A549 (cell line): Measurements from ENCODE around the gene PTPRD. TPM values are rescaled to one million over a fixed set of nuclear protein-coding genes. Genes with fewer than 3 reads are reported as not detected.

Source experiments
- ATAC-seq, 2 experiments: fragments of 200-7000 bp in 1 of 2; fragments of >200 bp in 1 of 2; cut with Nextera tagmentation in 1 of 2; cut with Tn5 transposase in 1 of 2; 3 replicates each; pipeline versions ENCODE4 v1.8.0 to v1.9.1; 2018 to 2020; ENCODE audit warnings: mild to moderate bottlenecking in 1 of 2, moderate library complexity in 1 of 2
- CTCF ChIA-PET: fragments of 300-600 bp; sonication (Branson Sonifier 250); formaldehyde crosslinking; extraction: SDS; loops from one replicate; lab custom pipeline; 2021; ENCODE audit warnings: antibody characterized with exemption, inconsistent platforms; lab: Yijun Ruan, JAX
- POLR2A ChIA-PET: fragments of 350-600 bp; formaldehyde crosslinking; extraction: SDS; loops from one replicate; lab custom pipeline; 2021; ENCODE audit warnings: antibody characterized with exemption, inconsistent platforms; lab: Yijun Ruan, JAX
- DNase-seq, 2 experiments: peaks; one replicate each; pipeline versions ENCODE4 v3.0.0 to v3.0.0-alpha.2; 2011 to 2016; ENCODE audit warnings: low read depth in 1 of 2, low spot score in 1 of 2
- FAIRE-seq: peaks from 2 replicates; lab custom pipeline; 2011; peaks lifted over from hg19 to GRCh38; lab: Jason Lieb, UNC
- H3K27ac ChIP-seq, 2 experiments: fragments of >200 bp; sonication (Bioruptor Twin); formaldehyde crosslinking; 3 replicates each; pipeline ENCODE4 v1.5.1; 2016 to 2017
- H3K4me1 ChIP-seq: fragments of >200 bp; sonication (Bioruptor Twin); formaldehyde crosslinking; 3 replicates; pipeline ENCODE4 v1.6.1; 2016
- H3K4me2 ChIP-seq: fragments of >200 bp; sonication (Bioruptor Twin); formaldehyde crosslinking; 3 replicates; pipeline ENCODE4 v1.6.1; 2016
- H3K4me3 ChIP-seq: fragments of >200 bp; sonication (Bioruptor Twin); formaldehyde crosslinking; 3 replicates; pipeline ENCODE4 v1.5.1; 2016
- H3K9me3 ChIP-seq: fragments of >200 bp; sonication (Bioruptor Twin); formaldehyde crosslinking; 3 replicates; pipeline ENCODE4 v1.6.1; 2016
- CEBPB ChIP-seq, 2 experiments: fragments of >200 bp in 1 of 2; sonication (Bioruptor Twin) in 1 of 2; formaldehyde crosslinking in 1 of 2; IDR thresholded peaks; 2 replicates each; pipeline ENCODE4 v1.6.1; 2012 to 2016
- CHD4 ChIP-seq: fragments of 200-600 bp; sonication (generic); IDR thresholded peaks from 2 replicates; pipeline ENCODE4 v1.6.1; 2016; ENCODE audit warnings: antibody characterized with exemption, mild to moderate bottlenecking, borderline replicate concordance
- EP300 ChIP-seq, 2 experiments: fragments of >200 bp; sonication (Bioruptor Twin); formaldehyde crosslinking; IDR thresholded peaks; 2 replicates in 1 of 2; 3 replicates in 1 of 2; pipeline ENCODE4 v1.6.1; 2016 to 2017
- ESRRA ChIP-seq: fragments of 150-350 bp; IDR thresholded peaks from 2 replicates; pipeline ENCODE4 v1.6.1; 2014; ENCODE audit warnings: mild to moderate bottlenecking, low read length, borderline replicate concordance
- FOSL2 ChIP-seq, 2 experiments: fragments of 450-650 bp in 1 of 2; fragments of >200 bp in 1 of 2; sonication (Bioruptor Twin) in 1 of 2; formaldehyde crosslinking; IDR thresholded peaks; 2 replicates each; pipeline versions ENCODE4 v1.5.0 to v1.6.1; 2016 to 2020; ENCODE audit warnings: mild to moderate bottlenecking in 1 of 2, moderate library complexity in 1 of 2
- FOXS1 ChIP-seq: fragments of 250-450 bp; sonication (Bioruptor Pico); IDR thresholded peaks from 2 replicates; pipeline ENCODE4 v1.5.0; 2020; ENCODE audit warnings: mild to moderate bottlenecking, moderate library complexity
- HDAC2 ChIP-seq: fragments of 200-600 bp; sonication (generic); IDR thresholded peaks from 2 replicates; pipeline ENCODE4 v1.6.1; 2016
- HOXA7 ChIP-seq: fragments of 250-450 bp; sonication (Bioruptor Pico); IDR thresholded peaks from 2 replicates; pipeline ENCODE4 v1.5.0; 2020; ENCODE audit warnings: mild to moderate bottlenecking, moderate library complexity
- HOXB5 ChIP-seq: fragments of 250-450 bp; sonication (Bioruptor Pico); IDR thresholded peaks from 2 replicates; pipeline ENCODE4 v1.5.0; 2020; ENCODE audit warnings: mild to moderate bottlenecking, moderate library complexity
- JUN ChIP-seq, 2 experiments: fragments of >200 bp; sonication (Bioruptor Twin); formaldehyde crosslinking; IDR thresholded peaks; 2 replicates in 1 of 2; 3 replicates in 1 of 2; pipeline ENCODE4 v1.6.1; 2016 to 2017
- JUNB ChIP-seq: fragments of >200 bp; sonication (Bioruptor Twin); formaldehyde crosslinking; IDR thresholded peaks from 2 replicates; pipeline ENCODE4 v1.6.1; 2016
- KDM5A ChIP-seq: fragments of 200-600 bp; sonication (generic); IDR thresholded peaks from 2 replicates; pipeline ENCODE4 v1.6.1; 2016; ENCODE audit warnings: antibody characterized with exemption, mild to moderate bottlenecking
- MAFK ChIP-seq: fragments of 450-650 bp; IDR thresholded peaks from 2 replicates; pipeline ENCODE4 v1.6.1; 2014; ENCODE audit not compliant: partially characterized antibody
- NFE2L2 ChIP-seq: fragments of 150-350 bp; conservative IDR thresholded peaks from 2 replicates; pipeline ENCODE4 v1.6.1; 2014; ENCODE audit warnings: low read length
- PHF8 ChIP-seq: fragments of 200-600 bp; sonication (generic); IDR thresholded peaks from 2 replicates; pipeline ENCODE4 v1.6.1; 2016; ENCODE audit warnings: low read depth, mild to moderate bottlenecking, antibody characterized with exemption, moderate library complexity, borderline replicate concordance
- POLR2A ChIP-seq: IDR thresholded peaks from 2 replicates; pipeline ENCODE4 v1.6.1; 2012; ENCODE audit warnings: mild to moderate bottlenecking, low read length
- RARB ChIP-seq: fragments of 250-450 bp; sonication (Bioruptor Pico); IDR thresholded peaks from 2 replicates; pipeline ENCODE4 v1.8.0; 2021; ENCODE audit warnings: mild to moderate bottlenecking, moderate library complexity
- RCOR1 ChIP-seq: fragments of 150-350 bp; IDR thresholded peaks from 2 replicates; pipeline ENCODE4 v1.6.1; 2014; ENCODE audit warnings: antibody characterized with exemption, low read length, low read depth
- RNF2 ChIP-seq: fragments of 200-600 bp; sonication (generic); IDR thresholded peaks from 2 replicates; pipeline ENCODE4 v1.6.1; 2016; ENCODE audit warnings: low read depth, mild to moderate bottlenecking, antibody characterized with exemption, moderate library complexity, borderline replicate concordance
- SMC3 ChIP-seq: fragments of >200 bp; sonication (Bioruptor Twin); formaldehyde crosslinking; IDR thresholded peaks from 3 replicates; pipeline ENCODE4 v1.6.1; 2018; ENCODE audit warnings: inconsistent platforms
- SREBF2 ChIP-seq: fragments of 450-650 bp; IDR thresholded peaks from 2 replicates; pipeline ENCODE4 v1.6.1; 2014; ENCODE audit warnings: mild to moderate bottlenecking, moderate library complexity
- ZC3H11A ChIP-seq: fragments of 450-650 bp; IDR thresholded peaks from 2 replicates; pipeline ENCODE4 v1.6.1; 2014; ENCODE audit warnings: antibody characterized with exemption, mild to moderate bottlenecking
- WGBS: methylation state at CpG from one replicate; pipeline ENCODE4 v1.1.6; 2017; ENCODE audit errors: missing lambda C conversion rate; 5-methylcytosine and 5-hydroxymethylcytosine counted together
- polyA plus RNA-seq, 4 experiments: library from polyadenylated mRNA; depleted of rRNA in 3 of 4; stranded (reverse); fragments of >200 nt; fragmentation: RNase III in 1 of 4; extraction: RNeasy Plus Mini Kit Qiagen cat#74134 plus additional on column Dnase treatment in 1 of 4; gene quantifications; 2 replicates in 3 of 4; 3 replicates in 1 of 4; pipeline ENCODE4 v1.2.3, GENCODE V29; 2011 to 2017
- TF ChIP-seq, protein P1 (sequence below): fragments of >200 bp; sonication (Bioruptor Twin); formaldehyde crosslinking; IDR thresholded peaks from 3 replicates; pipeline ENCODE4 v1.6.1; 2016
- TF ChIP-seq, protein P2 (sequence below): fragments of 150-350 bp; IDR thresholded peaks from 2 replicates; pipeline ENCODE4 v1.6.1; 2014; ENCODE audit warnings: low read depth, mild to moderate bottlenecking, low read length
- TF ChIP-seq, protein P3 (sequence below): fragments of 450-650 bp; IDR thresholded peaks from 2 replicates; pipeline ENCODE4 v1.6.1; 2014; ENCODE audit warnings: antibody characterized with exemption
- TF ChIP-seq, protein P4 (sequence below): fragments of >200 bp; sonication (Bioruptor Twin); formaldehyde crosslinking; IDR thresholded peaks from 2 replicates; pipeline ENCODE4 v1.6.1; 2016

PTPRD gene
- polyA plus RNA-seq, 2 of the 4 experiments (the other 2 are of a cell fraction), result 0.39 to 1.3 TPM

DNA sequence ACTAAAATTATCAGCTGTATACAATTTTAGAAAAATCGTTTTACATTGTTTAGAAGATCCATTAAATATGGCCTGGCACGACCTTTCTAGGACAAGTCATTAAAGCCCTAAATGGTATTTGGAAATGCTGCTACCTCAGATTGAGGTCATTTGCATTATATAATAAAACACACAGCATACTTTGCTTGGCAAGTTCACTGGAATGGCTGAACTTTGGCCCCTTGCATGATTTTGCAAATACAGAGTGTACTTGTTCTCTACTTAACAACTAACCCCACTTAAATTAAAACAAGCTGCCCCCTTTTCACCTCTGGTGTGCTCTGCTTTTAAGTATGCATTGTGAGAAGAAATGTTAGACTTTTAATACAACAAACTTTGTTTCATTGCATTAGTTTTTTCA lies 860.1 kb downstream of the PTPRD start:
- FAIRE-seq (no peak), DNase-seq (no peak), ATAC-seq (no peak)
- Histone ChIP-seq H3K9me3 (no peaks in the 10 kb centered on the region), H3K4me1 (no peaks in the 10 kb centered on the region), H3K4me3 (no peak overlapping the region), H3K27ac (no peak overlapping the region), H3K4me2 (no peak overlapping the region)
- no peak for TF ChIP-seq CEBPB (IDR thresholded peaks at IDR 0.05)
- TF ChIP-seq, protein P1, sequence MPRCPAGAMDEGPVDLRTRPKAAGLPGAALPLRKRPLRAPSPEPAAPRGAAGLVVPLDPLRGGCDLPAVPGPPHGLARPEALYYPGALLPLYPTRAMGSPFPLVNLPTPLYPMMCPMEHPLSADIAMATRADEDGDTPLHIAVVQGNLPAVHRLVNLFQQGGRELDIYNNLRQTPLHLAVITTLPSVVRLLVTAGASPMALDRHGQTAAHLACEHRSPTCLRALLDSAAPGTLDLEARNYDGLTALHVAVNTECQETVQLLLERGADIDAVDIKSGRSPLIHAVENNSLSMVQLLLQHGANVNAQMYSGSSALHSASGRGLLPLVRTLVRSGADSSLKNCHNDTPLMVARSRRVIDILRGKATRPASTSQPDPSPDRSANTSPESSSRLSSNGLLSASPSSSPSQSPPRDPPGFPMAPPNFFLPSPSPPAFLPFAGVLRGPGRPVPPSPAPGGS, result no peak
- TF ChIP-seq MAFK, result no peak
- no peak for TF ChIP-seq JUN (IDR thresholded peaks at IDR 0.05)
- no peak for TF ChIP-seq JUNB
- TF ChIP-seq POLR2A, result no peak
- TF ChIP-seq, protein P2, sequence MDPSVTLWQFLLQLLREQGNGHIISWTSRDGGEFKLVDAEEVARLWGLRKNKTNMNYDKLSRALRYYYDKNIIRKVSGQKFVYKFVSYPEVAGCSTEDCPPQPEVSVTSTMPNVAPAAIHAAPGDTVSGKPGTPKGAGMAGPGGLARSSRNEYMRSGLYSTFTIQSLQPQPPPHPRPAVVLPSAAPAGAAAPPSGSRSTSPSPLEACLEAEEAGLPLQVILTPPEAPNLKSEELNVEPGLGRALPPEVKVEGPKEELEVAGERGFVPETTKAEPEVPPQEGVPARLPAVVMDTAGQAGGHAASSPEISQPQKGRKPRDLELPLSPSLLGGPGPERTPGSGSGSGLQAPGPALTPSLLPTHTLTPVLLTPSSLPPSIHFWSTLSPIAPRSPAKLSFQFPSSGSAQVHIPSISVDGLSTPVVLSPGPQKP, result no peak
- no peak for TF ChIP-seq SMC3
- TF ChIP-seq, protein P3, sequence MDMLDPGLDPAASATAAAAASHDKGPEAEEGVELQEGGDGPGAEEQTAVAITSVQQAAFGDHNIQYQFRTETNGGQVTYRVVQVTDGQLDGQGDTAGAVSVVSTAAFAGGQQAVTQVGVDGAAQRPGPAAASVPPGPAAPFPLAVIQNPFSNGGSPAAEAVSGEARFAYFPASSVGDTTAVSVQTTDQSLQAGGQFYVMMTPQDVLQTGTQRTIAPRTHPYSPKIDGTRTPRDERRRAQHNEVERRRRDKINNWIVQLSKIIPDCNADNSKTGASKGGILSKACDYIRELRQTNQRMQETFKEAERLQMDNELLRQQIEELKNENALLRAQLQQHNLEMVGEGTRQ, result no peak
- no peak for TF ChIP-seq RNF2
- TF ChIP-seq HOXB5 (CRISPR knock-in tag), result no peak
- TF ChIP-seq ESRRA, result no peak
- no peak for TF ChIP-seq CHD4
- no peak for TF ChIP-seq EP300 (IDR thresholded peaks at IDR 0.05)
- no peak for TF ChIP-seq PHF8
- TF ChIP-seq FOXS1 (CRISPR knock-in tag), result no peak
- no peak for TF ChIP-seq RCOR1
- CTCF ChIA-PET, result no interaction called here
- WGBS, result 0% methylated on average over 2 of the region's 2 CpGs
- POLR2A ChIA-PET, result no interaction called here

DNA sequence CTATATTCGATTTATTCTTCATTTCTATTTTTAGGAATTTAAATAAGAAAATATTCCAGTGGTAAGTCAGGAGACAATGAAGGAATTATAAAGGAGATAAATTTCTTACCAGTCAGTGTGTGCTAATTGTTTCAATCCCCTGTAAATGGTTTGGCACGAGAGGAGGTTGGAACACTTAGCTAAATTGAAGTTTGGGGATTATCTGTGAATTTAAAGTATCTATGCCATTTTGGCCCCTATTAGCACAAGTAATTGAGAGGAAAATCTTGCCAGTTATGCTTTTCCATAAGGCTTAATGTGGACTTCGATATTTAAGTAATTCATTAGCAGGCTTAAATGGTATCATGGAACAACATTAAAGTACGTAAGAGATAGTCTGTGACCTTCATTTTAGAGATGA lies 860.8 kb downstream of the PTPRD start:
- ChIA-PET CTCF (no interaction called here), POLR2A (no interaction called here)
- ATAC-seq, result no peak
- Histone ChIP-seq H3K9me3 (no peaks in the 10 kb centered on the region), H3K4me2 (no peak overlapping the region), H3K27ac (no peak overlapping the region), H3K4me1 (no peaks in the 10 kb centered on the region), H3K4me3 (no peak overlapping the region)
- WGBS, result 8% methylated on average over 4 of the region's 4 CpGs
- no peak for FAIRE-seq
- DNase-seq, result no peak
- TF ChIP-seq, protein P4, sequence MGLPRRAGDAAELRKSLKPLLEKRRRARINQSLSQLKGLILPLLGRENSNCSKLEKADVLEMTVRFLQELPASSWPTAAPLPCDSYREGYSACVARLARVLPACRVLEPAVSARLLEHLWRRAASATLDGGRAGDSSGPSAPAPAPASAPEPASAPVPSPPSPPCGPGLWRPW, result no peak
- TF ChIP-seq KDM5A (no peak), NFE2L2 (no peak), HDAC2 (no peak), FOSL2 (IDR thresholded peaks at IDR 0.05) (no peak), FOSL2 (CRISPR knock-in tag; IDR thresholded peaks at IDR 0.05) (no peak), SREBF2 (no peak), ZC3H11A (no peak), HOXA7 (CRISPR knock-in tag) (no peak), RARB (CRISPR knock-in tag) (no peak), ESRRA (no peak)
